Measurements from ENCODE around the gene TMPRSS6. TPM values are rescaled to one million over a fixed set of nuclear protein-coding genes. Genes with fewer than 3 reads are reported as not detected.

Gene TMPRSS6
- total and polyA plus RNA-seq, 2 experiments from 2014 or later = 0.05 TPM; not detected in 1

- DNase-seq = no peak
- no peak for TF ChIP-seq EZH2phosphoT487 (IDR thresholded peaks at IDR 0.05; ENCODE audit: insufficient read depth, low read depth)
- TF ChIP-seq EZH2 (IDR thresholded peaks at IDR 0.05; ENCODE audit: insufficient read depth, poor library complexity, severe bottlenecking) = no peak
- no peak overlapping the region for H3K4me2 ChIP-seq (ENCODE audit: unreplicated experiment)
- WGBS, 2 experiments (ENCODE audit: low coverage in 1 of 2, low lambda C conversion rate in 2 of 2, missing lambda C conversion rate in 2 of 2) = 87% methylated on average over 20 to 28 of the region's 28 CpGs
- H3K9ac ChIP-seq = no peak overlapping the region
- H3K4me1 ChIP-seq (ENCODE audit: insufficient read depth) = no peaks in the 10 kb centered on the region
- H3K4me3 ChIP-seq = no peak overlapping the region
- no peaks in the 10 kb centered on the region for H3K9me3 ChIP-seq (ENCODE audit: low read depth)
- no peaks in the 10 kb centered on the region for H3K36me3 ChIP-seq (ENCODE audit: low read depth)
- H3K9me2 ChIP-seq (ENCODE audit: insufficient read depth) = no peaks in the 10 kb centered on the region
- H3F3A ChIP-seq (ENCODE audit: insufficient read depth) = no peaks in the 10 kb centered on the region
- no peaks in the 10 kb centered on the region for H3K79me2 ChIP-seq (ENCODE audit: insufficient read depth)
- H3K27me3 ChIP-seq (replicated peaks; ENCODE audit: insufficient read depth) = peaks cover 13% of the 10 kb centered on the region
- no peak overlapping the region for H2AFZ ChIP-seq
- no peaks in the 10 kb centered on the region for H4K20me1 ChIP-seq (ENCODE audit: insufficient read depth)
- no peak overlapping the region for H3K27ac ChIP-seq
- in situ Hi-C loops (cut with MboI) = no loop called here
Observed at GRCh38 chr22:37063431-37064420, 45.8 kb downstream of the TMPRSS6 start.

DNA sequence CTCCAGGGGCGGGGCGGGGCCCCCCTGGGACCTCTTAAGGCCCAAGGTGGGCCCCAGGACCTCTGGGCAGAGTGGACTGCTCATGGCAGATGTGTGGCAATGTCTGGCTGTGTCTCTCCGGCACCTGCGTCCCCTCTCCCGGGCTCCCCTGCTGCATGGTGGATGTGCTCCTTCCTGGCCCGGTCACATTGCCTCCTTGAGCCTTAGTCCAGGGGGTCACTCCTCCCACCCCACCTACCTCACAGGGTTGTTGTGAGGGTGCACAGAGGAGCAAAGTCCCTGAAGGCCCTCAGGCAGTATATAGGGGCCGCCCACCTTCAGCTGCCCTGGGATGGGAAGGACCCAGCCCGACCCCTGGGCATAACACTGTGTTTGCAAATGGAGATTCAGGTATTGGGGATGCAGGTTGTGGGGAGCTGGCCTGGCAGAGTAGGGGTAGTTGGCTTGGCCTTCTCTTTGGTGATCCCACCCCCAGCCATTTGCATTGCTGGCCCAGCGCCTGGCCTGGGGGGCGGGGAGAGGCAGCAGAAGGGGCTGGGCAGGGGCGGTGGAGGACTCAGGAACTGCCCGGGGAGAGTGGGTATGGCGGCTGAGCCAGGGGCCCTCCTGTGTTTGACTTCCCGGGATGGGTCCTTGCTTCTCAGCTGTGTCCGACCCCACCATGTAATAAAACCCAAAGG lies 46.7 kb downstream of the TMPRSS6 start:
- H3F3A ChIP-seq (ENCODE audit: insufficient read depth) = no peaks in the 10 kb centered on the region
- 85 to 90% methylated on average over 14 to 15 of the region's 15 CpGs for WGBS, 2 experiments (ENCODE audit: low coverage in 1 of 2, low lambda C conversion rate in 2 of 2, missing lambda C conversion rate in 2 of 2)
- no peak for DNase-seq
- H3K9me3 ChIP-seq (ENCODE audit: low read depth) = no peaks in the 10 kb centered on the region
- in situ Hi-C loops (cut with MboI) = no loop called here
- H3K4me1 ChIP-seq (ENCODE audit: insufficient read depth) = no peaks in the 10 kb centered on the region
- no peak overlapping the region for H3K4me3 ChIP-seq
- H3K27me3 ChIP-seq (replicated peaks; ENCODE audit: insufficient read depth) = peaks cover 4% of the 10 kb centered on the region; the same call in 1 of the 2 replicates
- H2AFZ ChIP-seq = no peak overlapping the region
- TF ChIP-seq EZH2phosphoT487 (IDR thresholded peaks at IDR 0.05; ENCODE audit: insufficient read depth, low read depth) = no peak
- TF ChIP-seq EZH2 (IDR thresholded peaks at IDR 0.05; ENCODE audit: insufficient read depth, poor library complexity, severe bottlenecking) = no peak
- no peaks in the 10 kb centered on the region for H3K79me2 ChIP-seq (ENCODE audit: insufficient read depth)
- H3K27ac ChIP-seq = no peak overlapping the region
- no peak overlapping the region for H3K9ac ChIP-seq
- no peaks in the 10 kb centered on the region for H3K9me2 ChIP-seq (ENCODE audit: insufficient read depth)
- H3K36me3 ChIP-seq (ENCODE audit: low read depth) = no peaks in the 10 kb centered on the region
- no peak overlapping the region for H3K4me2 ChIP-seq (ENCODE audit: unreplicated experiment)
- H4K20me1 ChIP-seq (ENCODE audit: insufficient read depth) = no peaks in the 10 kb centered on the region

DNA sequence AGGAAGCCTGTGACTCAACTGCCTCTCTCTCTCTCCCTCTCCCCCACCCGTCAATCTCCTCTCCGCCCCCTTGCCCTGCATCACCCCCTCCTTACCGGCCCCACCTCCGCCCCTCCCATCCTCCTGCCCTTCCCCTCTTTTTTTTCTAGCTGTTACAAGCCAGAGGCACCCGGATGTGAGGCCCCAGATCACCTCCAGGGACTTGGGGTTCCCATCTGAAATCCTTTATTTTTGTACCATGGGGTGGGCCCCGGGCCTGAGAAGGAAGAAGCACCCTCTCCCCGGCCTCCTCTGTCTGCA lies 47.2 kb downstream of the TMPRSS6 start:
- Histone ChIP-seq H3F3A (ENCODE audit: insufficient read depth) (no peaks in the 10 kb centered on the region), H3K9ac (no peak overlapping the region), H2AFZ (no peak overlapping the region), H3K27me3 (replicated peaks; ENCODE audit: insufficient read depth) (no peaks in the 10 kb centered on the region), H3K4me3 (no peak overlapping the region), H3K27ac (no peak overlapping the region), H3K9me3 (ENCODE audit: low read depth) (no peaks in the 10 kb centered on the region), H3K36me3 (ENCODE audit: low read depth) (no peaks in the 10 kb centered on the region), H3K9me2 (ENCODE audit: insufficient read depth) (no peaks in the 10 kb centered on the region), H4K20me1 (ENCODE audit: insufficient read depth) (no peaks in the 10 kb centered on the region), H3K79me2 (ENCODE audit: insufficient read depth) (no peaks in the 10 kb centered on the region), H3K4me2 (ENCODE audit: unreplicated experiment) (no peak overlapping the region), H3K4me1 (ENCODE audit: insufficient read depth) (no peaks in the 10 kb centered on the region)
- WGBS, 2 experiments (ENCODE audit: low coverage in 1 of 2, low lambda C conversion rate in 2 of 2, missing lambda C conversion rate in 2 of 2) = 51 to 57% methylated on average over 3 to 7 of the region's 7 CpGs
- TF ChIP-seq EZH2 (IDR thresholded peaks at IDR 0.05; ENCODE audit: insufficient read depth, poor library complexity, severe bottlenecking) (no peak), EZH2phosphoT487 (IDR thresholded peaks at IDR 0.05; ENCODE audit: insufficient read depth, low read depth) (no peak)
- in situ Hi-C loops (cut with MboI) = no loop called here
- no peak for DNase-seq

DNA sequence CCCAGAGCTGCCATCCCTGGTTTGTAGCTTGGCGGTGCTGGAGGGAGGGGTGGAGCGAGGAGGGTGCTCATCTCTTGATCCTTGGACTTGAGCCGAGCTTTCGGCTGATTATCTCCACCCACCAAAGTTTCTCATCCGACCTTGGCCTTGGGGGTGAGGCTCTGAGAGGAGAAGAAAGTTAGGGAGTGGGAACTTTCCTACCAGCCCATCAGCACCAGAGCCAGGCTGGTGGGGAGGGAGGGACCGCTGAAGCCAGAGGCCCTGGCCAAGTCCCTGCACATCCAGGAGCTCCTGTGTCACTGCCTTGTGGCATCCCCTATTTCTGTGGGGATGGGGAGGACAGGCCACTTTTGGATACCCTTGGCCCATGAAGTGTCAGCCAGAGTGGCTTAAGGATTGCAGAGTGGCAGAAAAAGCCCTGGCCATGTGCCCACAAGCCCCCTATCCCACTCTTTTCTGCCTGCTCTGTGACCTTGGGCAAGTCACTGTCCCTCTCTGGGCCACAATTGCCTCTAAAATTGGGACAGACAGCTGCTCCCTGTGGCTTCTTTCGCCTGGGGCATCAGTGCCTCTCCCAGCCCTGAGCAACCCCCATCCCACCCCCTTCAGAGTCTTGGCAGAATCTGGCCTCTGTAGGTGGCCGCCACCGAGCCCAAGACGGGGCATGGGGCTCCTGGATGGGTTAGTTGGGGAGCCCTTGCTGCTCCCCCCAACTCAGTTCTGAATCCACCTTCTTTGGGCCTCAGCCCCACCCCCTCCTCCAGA lies 47.7 kb downstream of the TMPRSS6 start:
- no peaks in the 10 kb centered on the region for H3K79me2 ChIP-seq (ENCODE audit: insufficient read depth)
- H3K4me1 ChIP-seq (ENCODE audit: insufficient read depth) = no peaks in the 10 kb centered on the region
- H3K4me3 ChIP-seq = no peak overlapping the region
- 85 to 88% methylated on average over 8 to 10 of the region's 10 CpGs for WGBS, 2 experiments (ENCODE audit: low coverage in 1 of 2, low lambda C conversion rate in 2 of 2, missing lambda C conversion rate in 2 of 2)
- no peaks in the 10 kb centered on the region for H3K9me2 ChIP-seq (ENCODE audit: insufficient read depth)
- H3K36me3 ChIP-seq (ENCODE audit: low read depth) = no peaks in the 10 kb centered on the region
- in situ Hi-C loops (cut with MboI) = no loop called here
- H4K20me1 ChIP-seq (ENCODE audit: insufficient read depth) = no peaks in the 10 kb centered on the region
- H3K4me2 ChIP-seq (ENCODE audit: unreplicated experiment) = no peak overlapping the region
- TF ChIP-seq EZH2phosphoT487 (IDR thresholded peaks at IDR 0.05; ENCODE audit: insufficient read depth, low read depth) (no peak), EZH2 (IDR thresholded peaks at IDR 0.05; ENCODE audit: insufficient read depth, poor library complexity, severe bottlenecking) (no peak)
- no peak overlapping the region for H3K9ac ChIP-seq
- DNase-seq = no peak
- H3F3A ChIP-seq (ENCODE audit: insufficient read depth) = no peaks in the 10 kb centered on the region
- H2AFZ ChIP-seq = no peak overlapping the region
- H3K9me3 ChIP-seq (ENCODE audit: low read depth) = no peaks in the 10 kb centered on the region
- no peaks in the 10 kb centered on the region for H3K27me3 ChIP-seq (replicated peaks; ENCODE audit: insufficient read depth)
- no peak overlapping the region for H3K27ac ChIP-seq
